ENCODE measurements around the gene HINFP. TPM values are rescaled to one million over a fixed set of nuclear protein-coding genes. Genes with fewer than 3 reads are reported as not detected.

HINFP gene
- total RNA-seq, 2 donors from 2014 or later: 22.1 to 41.7 TPM

DNA sequence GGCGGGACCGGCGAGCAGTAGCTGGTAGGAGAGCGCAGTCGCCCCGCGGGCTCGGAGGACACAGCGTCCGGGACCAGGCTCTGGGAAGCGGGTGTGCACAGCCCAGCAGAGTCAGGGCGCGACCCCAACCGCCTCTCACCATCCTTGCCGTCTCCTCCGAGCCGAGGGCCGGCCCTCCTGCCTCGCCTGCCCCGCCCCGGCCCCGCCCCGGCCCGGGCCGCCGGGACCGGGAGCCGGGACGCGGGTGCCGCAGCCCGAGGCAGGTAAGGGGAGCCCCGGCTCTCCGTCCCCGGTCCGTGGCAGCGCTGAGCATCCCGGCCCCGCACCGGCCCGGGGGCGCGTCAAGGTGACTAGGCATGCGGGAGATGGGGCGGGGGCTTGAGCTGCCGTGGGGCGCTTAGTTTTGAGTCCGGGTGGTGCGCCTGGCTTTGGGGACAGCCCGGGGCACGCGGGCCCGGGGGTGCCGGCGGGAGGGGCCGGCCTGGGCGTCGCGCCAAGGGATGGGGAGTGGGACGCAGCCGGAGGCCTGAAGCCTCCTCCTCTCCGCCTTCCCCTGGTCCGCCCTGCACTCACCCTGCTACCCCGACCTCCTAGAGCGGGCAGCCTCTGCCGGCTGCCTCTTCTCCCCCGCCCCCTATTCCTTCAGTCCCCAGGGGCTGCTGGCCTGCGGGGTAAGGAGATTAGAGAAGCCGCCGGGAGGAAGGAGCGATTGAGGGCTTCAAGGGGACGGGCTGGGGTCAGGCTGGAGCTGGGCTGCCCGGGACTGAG is 27.8 kb downstream of the HINFP start, which contains the start of gene ABCG4:
TSS of gene ABCG4 (plus strand) at position 35 of the 768 bp plus-strand sequence. CDS start 914 bp downstream, outside the sequence.
- 1% methylated on average over 54 of the region's 73 CpGs for WGBS
- TF ChIP-seq, protein P1, sequence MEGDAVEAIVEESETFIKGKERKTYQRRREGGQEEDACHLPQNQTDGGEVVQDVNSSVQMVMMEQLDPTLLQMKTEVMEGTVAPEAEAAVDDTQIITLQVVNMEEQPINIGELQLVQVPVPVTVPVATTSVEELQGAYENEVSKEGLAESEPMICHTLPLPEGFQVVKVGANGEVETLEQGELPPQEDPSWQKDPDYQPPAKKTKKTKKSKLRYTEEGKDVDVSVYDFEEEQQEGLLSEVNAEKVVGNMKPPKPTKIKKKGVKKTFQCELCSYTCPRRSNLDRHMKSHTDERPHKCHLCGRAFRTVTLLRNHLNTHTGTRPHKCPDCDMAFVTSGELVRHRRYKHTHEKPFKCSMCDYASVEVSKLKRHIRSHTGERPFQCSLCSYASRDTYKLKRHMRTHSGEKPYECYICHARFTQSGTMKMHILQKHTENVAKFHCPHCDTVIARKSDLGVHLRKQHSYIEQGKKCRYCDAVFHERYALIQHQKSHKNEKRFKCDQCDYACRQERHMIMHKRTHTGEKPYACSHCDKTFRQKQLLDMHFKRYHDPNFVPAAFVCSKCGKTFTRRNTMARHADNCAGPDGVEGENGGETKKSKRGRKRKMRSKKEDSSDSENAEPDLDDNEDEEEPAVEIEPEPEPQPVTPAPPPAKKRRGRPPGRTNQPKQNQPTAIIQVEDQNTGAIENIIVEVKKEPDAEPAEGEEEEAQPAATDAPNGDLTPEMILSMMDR (IDR thresholded peaks at IDR 0.05): no peak
- TF ChIP-seq POLR2A (IDR thresholded peaks at IDR 0.05) (no peak), POLR2AphosphoS5 (IDR thresholded peaks at IDR 0.05) (no peak)
- H3K27ac ChIP-seq: no peak within 1 kb of the TSS
- H3K4me1 ChIP-seq (replicated peaks): no peaks in the 10 kb centered on the region
- intact Hi-C loops (cut with DNase I): no loop called here
- H3K9me3 ChIP-seq: no peaks in the 10 kb centered on the region
- peak within 1 kb of the TSS; percentile 41 to 50 for H3K4me3 ChIP-seq
- no peaks in the 10 kb centered on the region for H3K27me3 ChIP-seq (replicated peaks; ENCODE audit: insufficient read depth)
- DNase-seq (ENCODE audit: low spot score): no peak
- H3K36me3 ChIP-seq: no peaks in the 10 kb centered on the region

DNA sequence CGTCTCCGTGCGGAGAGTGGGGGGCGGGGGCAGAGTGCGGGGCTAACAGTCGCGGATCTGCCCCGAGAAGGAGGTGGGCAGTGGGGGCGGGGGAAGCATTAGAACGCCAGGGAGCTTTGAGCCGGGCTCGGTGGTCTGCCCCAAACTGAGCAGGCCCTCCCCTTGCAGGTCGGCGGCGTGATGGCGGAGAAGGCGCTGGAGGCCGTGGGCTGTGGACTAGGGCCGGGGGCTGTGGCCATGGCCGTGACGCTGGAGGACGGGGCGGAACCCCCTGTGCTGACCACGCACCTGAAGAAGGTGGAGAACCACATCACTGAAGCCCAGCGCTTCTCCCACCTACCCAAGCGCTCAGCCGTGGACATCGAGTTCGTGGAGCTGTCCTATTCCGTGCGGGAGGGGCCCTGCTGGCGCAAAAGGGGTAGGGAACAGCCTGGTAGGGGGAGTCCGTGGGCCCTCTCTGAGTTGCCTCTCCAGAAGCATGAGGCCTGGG is 28.5 kb downstream of the HINFP start:
- Histone ChIP-seq H3K4me1 (replicated peaks) (no peaks in the 10 kb centered on the region), H3K36me3 (no peaks in the 10 kb centered on the region), H3K27me3 (replicated peaks; ENCODE audit: insufficient read depth) (no peaks in the 10 kb centered on the region), H3K9me3 (no peaks in the 10 kb centered on the region), H3K4me3 (peak overlapping the region; percentile 41 to 50), H3K27ac (no peak overlapping the region)
- WGBS: 41% methylated on average over 28 of the region's 33 CpGs
- intact Hi-C loops (cut with DNase I): no loop called here
- TF ChIP-seq POLR2A (IDR thresholded peaks at IDR 0.05) (no peak), POLR2AphosphoS5 (IDR thresholded peaks at IDR 0.05) (no peak)
- TF ChIP-seq, protein P1 (IDR thresholded peaks at IDR 0.05): no peak
- no peak for DNase-seq (ENCODE audit: low spot score)

DNA sequence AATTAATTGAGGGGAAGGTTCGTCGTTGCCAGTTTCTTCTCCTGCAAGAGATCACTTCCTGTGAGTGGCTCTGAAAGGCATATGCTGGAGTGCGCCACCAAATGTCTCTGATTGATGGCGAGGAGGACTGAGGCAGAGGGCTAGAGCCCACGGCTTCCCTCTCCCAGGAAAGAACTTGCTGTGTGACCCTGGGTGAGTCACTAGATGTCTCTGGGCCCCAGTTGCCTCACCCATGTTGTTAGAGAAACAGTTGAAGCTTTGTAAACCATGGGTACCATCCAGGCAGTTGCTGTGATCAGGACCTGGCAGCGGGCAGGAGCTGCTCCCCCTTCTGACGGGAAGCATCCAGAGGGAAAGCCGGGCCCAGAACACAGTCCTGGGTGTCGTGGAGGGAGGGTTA is 30.7 kb downstream of the HINFP start:
- TF ChIP-seq POLR2A (IDR thresholded peaks at IDR 0.05): no peak
- no peaks in the 10 kb centered on the region for H3K9me3 ChIP-seq
- WGBS: 83% methylated on average over 9 of the region's 9 CpGs
- H3K4me1 ChIP-seq (replicated peaks): no peaks in the 10 kb centered on the region
- no peaks in the 10 kb centered on the region for H3K27me3 ChIP-seq (replicated peaks; ENCODE audit: insufficient read depth)
- DNase-seq (ENCODE audit: low spot score): no peak
- H3K36me3 ChIP-seq: no peaks in the 10 kb centered on the region
- H3K4me3 ChIP-seq: no peak overlapping the region
- no peak overlapping the region for H3K27ac ChIP-seq
- intact Hi-C loops (cut with DNase I): no loop called here

DNA sequence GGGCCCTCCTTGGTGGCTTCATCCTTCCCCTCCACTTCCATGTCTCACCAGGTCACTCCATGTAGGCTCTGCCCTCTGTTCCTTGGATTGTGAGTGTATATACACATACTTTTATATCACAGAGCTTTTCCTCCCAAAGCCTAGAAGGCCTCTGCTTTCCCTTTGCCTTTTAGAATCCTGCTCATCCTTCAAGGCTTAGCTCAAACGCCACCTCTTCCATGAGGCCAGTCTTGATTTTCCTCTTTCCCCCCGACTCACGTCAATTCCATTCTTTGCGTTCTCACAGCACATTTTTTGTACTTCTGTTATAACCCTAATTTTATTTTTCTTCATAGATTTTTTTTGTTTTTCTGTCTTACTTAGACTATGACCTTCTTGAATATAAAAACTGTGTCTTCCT is 31.2 kb downstream of the HINFP start:
- H3K4me1 ChIP-seq (replicated peaks): no peaks in the 10 kb centered on the region
- no peak overlapping the region for H3K4me3 ChIP-seq
- no peak overlapping the region for H3K27ac ChIP-seq
- DNase-seq (ENCODE audit: low spot score): no peak
- H3K27me3 ChIP-seq (replicated peaks; ENCODE audit: insufficient read depth): no peaks in the 10 kb centered on the region
- no peaks in the 10 kb centered on the region for H3K9me3 ChIP-seq
- H3K36me3 ChIP-seq: no peaks in the 10 kb centered on the region
- no peak for TF ChIP-seq POLR2A (IDR thresholded peaks at IDR 0.05)
- no peak for TF ChIP-seq POLR2AphosphoS5 (IDR thresholded peaks at IDR 0.05)
- TF ChIP-seq, protein P1 (IDR thresholded peaks at IDR 0.05): no peak
- 86% methylated on average over 4 of the region's 4 CpGs for WGBS
- intact Hi-C loops (cut with DNase I): no loop called here

DNA sequence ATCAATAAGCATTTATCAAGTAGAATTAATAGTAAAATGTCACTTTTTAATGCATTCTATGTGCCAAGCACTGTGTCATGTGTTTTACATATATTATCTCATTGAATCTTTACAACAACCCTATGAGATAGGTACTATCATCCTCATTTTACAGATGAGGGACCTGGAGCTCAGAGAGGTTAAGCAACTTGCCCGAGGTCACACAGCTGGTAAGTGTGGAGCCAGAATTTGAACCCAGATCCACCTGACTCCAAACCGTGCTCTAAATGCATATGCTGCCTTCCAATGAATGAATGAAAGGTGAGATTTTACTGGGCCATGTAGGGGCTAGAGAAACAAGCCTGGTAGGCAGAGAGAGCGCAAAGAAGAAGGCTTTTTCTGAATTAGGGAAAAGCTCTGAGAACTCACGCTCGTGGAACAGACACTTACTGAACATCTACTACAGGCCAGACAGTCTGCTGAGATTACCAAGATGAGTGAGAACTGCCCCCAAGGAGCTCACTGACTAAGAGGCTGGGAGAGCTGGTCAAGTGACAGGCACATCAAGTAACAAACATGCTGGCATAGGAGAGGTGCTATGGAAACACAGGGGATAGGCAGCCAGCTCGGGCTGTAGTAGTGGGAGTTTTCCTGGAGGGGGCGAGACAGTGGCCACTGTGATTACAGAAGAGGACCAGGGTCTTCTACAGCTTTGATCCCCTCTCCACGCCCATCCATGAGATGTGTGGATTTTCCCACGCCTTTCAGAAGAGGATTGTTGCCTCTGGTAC is 31.9 kb downstream of the HINFP start:
- TF ChIP-seq POLR2A (IDR thresholded peaks at IDR 0.05) (no peak), POLR2AphosphoS5 (IDR thresholded peaks at IDR 0.05) (no peak)
- TF ChIP-seq, protein P1 (IDR thresholded peaks at IDR 0.05): no peak
- Histone ChIP-seq H3K27me3 (replicated peaks; ENCODE audit: insufficient read depth) (no peaks in the 10 kb centered on the region), H3K27ac (no peak overlapping the region), H3K36me3 (no peaks in the 10 kb centered on the region), H3K4me1 (replicated peaks) (no peaks in the 10 kb centered on the region), H3K4me3 (no peak overlapping the region), H3K9me3 (no peaks in the 10 kb centered on the region)
- intact Hi-C loops (cut with DNase I): no loop called here
- 80% methylated on average over 9 of the region's 9 CpGs for WGBS
- no peak for DNase-seq (ENCODE audit: low spot score)

Measured in prostate gland (tissue), 2 donors.